Testis (tissue), 2 donors: ENCODE measurements around the gene CA10.

Experiments used
- POLR2A ChIP-seq: fragments of 450-650 bp; IDR thresholded peaks from one replicate; pipeline ENCODE4 v1.6.1; 2017; ENCODE audit warnings: antibody characterized with exemption, mild to moderate bottlenecking, moderate library complexity
- TF ChIP-seq, protein P1 (sequence below), 3 experiments: fragments of 450-650 bp in 2 of 3; fragments of 200-600 bp in 1 of 3; sonication (generic) in 1 of 3; IDR thresholded peaks; one replicate each; pipeline ENCODE4 v1.5.1; 2016 to 2019; ENCODE audit warnings: antibody characterized with exemption in 3 of 3, mild to moderate bottlenecking in 2 of 3, moderate library complexity in 1 of 3

- TF ChIP-seq, protein P1, sequence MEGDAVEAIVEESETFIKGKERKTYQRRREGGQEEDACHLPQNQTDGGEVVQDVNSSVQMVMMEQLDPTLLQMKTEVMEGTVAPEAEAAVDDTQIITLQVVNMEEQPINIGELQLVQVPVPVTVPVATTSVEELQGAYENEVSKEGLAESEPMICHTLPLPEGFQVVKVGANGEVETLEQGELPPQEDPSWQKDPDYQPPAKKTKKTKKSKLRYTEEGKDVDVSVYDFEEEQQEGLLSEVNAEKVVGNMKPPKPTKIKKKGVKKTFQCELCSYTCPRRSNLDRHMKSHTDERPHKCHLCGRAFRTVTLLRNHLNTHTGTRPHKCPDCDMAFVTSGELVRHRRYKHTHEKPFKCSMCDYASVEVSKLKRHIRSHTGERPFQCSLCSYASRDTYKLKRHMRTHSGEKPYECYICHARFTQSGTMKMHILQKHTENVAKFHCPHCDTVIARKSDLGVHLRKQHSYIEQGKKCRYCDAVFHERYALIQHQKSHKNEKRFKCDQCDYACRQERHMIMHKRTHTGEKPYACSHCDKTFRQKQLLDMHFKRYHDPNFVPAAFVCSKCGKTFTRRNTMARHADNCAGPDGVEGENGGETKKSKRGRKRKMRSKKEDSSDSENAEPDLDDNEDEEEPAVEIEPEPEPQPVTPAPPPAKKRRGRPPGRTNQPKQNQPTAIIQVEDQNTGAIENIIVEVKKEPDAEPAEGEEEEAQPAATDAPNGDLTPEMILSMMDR (IDR thresholded peaks at IDR 0.05): no peak
- no peak for TF ChIP-seq POLR2A
Measured at GRCh38 chr17:51668155-51668962, 490.2 kb downstream of the CA10 start.
